GM18907 (cell line): ENCODE measurements around the gene MAP1LC3B2.
A peak's percentile ranks its signal among the peaks of the same experiment; 100 is the strongest.

Experiments
- ATAC-seq: cut with Tn5 transposase; IDR thresholded peaks from one replicate; pipeline ENCODE4 v1.9.1; 2021; ENCODE audit warnings: mild to moderate bottlenecking, moderate library complexity; ENCODE audit not compliant: unreplicated experiment

The MAP1LC3B2 gene

DNA sequence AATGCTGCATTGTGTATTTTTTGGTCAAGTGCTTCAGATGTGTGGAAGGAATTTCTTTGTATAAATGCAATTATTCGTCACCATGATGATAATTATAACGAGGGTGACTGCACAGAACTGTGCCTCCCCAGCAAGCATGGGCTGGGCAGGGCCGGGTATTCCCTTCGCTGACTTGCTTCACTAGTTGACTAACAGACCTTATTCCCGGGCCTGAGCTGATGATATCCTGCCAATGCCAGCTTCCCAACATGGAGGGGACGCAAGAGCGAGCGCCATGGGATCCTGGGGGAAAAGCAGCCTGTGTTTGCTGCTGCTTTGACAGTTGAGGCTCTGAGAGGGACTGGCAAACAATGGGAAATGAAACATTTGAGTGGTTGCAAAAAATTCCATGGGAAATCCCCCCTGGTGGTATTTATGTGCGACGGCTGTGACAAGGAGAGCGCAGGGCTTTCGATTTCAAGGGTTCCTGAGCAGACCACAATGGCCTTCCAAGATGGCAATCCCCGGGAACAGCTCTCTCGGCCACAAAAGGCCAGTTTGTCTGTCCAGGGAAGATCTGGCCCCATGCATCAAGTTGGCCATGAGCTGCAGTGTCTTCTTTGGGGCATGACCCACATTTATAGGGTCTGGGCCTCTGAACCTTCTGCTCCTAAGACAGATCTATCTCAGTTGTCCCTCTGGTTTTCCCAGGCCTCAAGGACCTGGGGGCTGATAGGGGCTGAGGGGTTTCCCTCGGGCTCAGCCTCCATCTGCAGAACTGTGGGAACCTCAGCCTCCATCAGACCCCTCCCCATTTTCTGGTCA is 21.9 kb upstream of the MAP1LC3B2 start:
- ATAC-seq, result peak; percentile 46

DNA sequence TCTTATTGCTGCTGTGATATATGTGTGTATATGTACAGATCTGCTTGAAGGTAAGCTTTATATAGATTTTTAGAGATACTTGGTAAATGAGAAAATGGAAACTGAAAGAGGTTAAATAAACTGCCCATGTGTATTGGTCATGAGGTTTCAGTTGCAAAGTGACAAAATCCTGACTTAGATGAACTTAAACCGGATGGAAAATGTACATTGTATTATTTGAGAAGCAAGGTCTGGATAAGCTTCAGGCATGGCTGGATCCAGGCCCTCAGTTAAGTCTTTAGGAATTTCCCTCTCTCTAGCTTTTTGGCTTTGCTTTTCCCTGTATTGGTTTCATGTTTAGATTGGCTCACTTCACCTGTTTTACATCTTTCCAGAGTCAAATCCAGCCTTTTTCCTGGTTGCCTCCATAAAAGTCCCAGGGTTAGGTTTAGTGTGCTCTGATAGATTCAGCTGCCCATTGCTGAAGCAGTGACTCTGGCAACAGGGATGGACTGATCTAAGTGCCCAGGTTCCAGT is 21.0 kb upstream of the MAP1LC3B2 start:
- ATAC-seq, result peak; percentile 56

DNA sequence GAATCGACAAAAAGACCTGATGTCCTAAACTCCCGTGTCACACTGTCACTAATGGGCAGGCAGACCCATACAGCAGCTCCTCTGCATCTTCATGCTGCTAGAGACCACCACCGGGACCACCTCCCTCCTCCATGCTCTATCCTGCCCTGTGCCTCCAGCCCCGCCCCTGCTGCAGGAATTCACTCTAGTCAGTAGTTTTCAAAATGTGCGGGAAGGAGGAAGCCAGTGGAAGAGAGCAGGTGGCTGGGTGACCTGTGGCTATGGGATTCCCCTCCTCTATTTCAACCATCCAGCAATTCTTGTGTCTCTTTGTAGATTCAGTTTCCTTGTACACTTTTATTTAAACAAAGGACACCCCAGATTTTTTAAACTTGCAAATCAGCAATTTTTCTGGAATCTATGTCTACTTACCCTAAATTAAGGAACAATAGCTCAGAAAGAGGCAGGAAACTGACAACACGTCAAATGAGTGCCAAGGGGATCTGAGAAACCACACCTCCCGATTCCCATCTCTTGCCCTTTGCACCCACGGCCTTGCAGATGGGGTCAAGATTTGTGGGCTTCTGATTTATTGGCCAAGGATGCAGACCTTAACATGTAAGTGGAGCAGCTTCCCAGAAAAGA is 20.4 kb upstream of the MAP1LC3B2 start:
- ATAC-seq, result no peak

DNA sequence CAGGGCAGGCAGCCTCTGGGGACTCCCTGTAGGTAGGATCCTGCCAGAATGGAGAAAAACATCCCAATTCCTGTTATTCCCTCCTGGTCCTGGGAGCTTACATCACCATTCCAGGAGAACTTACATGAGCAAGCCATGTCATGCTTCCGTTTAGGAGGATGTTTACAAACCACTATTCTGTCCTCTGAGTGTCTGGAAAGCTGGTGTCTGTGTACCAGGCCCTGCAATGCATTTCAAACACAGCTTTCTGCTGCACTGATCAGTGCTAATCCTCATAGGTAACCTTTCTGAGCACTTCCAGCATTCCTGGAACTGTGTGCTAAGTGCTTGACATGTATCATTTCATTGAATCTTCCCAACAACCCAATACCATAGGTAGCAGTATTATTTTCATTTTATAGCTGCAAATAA is 19.8 kb upstream of the MAP1LC3B2 start:
- no peak for ATAC-seq

DNA sequence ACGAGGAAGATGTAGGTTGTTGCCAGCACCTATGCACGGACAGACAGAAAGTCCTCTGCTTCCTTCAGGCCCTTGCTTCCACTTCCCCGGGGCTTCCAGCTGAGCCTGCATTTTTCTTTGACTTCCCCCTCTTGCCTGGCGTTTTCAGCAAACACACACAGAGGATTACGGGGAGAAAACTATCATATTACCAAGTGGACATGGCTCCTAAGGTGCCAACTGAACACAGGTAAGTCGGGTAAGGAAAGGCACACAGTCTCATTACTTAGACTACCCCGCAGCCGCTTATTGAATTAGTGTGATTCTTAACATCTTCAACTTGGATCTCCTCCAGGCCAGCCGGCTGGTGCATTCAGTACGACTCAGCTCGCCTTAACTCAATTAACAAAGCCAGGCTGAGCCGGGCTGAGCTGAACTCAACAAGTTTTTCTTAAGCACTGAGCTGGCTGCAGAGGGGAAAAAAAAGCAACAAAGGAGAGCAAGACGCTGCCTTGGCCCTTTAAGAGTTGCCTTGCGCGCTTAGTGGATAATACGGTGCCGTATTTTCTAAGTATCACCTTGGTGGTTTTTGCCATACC is 19.2 kb upstream of the MAP1LC3B2 start:
- ATAC-seq, result no peak

DNA sequence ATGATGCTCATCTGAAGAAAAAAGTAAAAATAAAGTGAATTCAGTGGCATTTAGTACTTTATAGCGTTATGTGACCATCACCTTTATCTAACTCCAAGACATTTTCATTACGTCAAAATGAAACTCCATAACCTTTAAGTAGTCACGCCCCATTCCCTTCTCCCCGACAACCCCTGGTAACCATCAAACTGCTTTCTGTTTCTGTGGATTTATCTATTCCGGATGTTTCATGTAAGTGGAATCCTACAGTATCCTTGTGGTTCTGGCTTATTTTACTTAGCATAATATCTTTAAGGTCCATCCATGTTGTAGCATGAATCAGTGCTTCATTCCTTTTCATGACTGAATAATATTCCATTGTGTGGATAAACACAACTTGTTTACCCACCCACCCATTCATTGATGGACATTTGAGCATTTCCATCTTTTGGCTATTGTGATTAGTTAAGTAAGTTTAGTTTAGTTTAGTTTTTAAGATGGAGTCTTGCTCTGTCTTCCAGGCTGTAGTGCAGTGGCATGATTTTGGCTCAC is 18.5 kb upstream of the MAP1LC3B2 start:
- no peak for ATAC-seq

DNA sequence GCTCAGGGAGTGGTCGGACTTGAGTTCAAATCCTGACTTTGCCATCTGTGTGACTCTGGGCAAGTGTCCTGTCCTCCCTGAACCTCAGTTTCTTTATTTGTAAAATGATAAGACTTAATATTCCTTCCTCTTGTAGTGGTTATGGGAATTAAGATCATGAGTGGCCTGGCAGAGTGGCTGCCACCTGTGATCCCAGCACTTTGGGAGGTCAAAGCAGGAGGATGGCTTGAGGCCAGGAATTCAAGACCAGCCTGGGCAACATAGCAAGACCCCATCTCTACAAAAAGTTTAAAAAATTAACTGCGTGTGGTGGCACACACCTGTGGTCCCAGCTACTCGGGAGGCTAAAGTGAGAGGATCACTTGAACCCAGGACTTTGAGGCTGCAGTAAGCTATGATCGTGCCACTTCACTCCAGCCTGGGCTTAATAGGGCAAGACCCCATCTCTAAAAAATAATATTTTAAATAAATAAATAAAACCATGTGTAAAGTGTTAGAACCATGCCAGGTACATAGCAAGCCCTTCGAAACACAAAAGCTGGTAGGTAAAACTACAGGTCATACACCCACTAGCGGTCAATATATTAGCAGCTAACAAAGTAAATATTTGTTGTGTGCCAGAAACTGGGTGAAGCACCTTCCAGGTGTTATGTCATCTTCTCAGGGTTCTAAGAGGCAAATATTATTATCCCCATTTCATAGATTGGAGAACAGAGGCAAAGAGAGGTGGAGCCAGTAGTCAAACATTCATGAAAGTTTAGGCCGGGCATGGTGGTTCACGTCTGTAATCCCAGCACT is 17.4 kb upstream of the MAP1LC3B2 start:
- ATAC-seq, result no peak

DNA sequence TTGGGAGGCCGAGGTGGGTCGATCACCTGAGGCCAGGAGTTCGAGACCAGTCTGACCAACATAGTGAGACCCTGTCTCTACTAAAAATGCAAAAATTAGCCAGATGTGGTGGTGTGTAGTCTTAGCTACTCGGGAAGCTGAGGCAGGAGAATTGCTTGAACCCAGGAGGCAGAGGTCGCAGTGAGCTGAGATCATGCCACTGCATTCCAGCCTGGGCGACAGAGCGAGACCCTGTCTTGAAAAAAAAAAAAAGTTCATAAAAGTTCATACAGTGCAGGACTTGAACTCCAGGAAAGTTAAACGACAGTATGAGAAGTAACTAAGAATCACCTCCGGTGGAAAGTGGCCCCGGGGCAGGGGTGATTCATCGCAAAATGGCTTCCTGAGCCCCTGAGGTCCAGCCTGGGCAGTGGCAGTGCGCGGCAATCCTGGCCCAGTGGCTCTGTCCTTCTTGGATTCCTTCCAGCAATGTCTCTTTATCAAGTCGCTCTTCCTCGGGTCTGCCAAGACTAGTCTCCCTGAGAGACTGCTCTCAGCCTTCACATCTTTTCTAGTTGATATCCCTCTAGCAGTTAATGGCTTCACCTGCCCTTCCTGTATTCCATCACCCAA is 16.7 kb upstream of the MAP1LC3B2 start:
- no peak for ATAC-seq

DNA sequence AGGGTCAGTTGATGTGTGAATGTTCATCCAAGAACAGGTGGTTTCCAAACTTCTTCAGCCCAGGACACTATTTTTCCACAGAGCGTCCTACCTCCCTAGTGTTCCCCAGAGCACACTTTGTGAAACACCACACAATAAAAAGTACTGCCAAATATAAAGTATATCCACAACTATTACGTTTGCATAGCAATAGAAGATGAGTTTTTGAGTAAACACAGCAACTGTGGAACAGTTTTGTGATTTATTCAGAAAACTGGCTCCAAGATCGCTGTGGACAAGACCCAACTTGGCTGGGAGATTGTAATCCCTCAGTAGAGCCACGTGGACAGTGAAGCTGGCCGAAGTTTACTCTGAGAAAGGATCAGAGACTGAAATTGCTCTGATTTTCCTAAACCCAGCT is 14.5 kb upstream of the MAP1LC3B2 start:
- ATAC-seq, result no peak

DNA sequence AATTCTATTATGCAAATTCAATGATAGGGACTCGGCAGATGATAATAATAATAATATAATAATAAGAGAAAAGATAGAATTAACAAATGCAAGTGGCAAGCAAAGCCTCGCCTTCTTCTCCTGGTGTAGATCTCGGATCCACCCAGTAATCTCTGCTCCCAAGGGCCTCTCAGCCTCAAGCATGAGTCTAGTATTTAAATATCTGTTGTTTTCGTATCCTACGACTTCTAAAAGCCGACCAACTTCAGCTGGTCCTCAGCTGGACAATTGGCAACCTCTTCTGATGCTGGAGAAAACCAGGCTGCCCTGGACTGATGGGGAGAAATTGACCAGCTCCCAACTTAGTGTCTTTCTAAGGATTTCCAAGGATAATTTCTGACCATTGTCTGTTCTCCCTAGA is 14.0 kb upstream of the MAP1LC3B2 start:
- ATAC-seq, result no peak

DNA sequence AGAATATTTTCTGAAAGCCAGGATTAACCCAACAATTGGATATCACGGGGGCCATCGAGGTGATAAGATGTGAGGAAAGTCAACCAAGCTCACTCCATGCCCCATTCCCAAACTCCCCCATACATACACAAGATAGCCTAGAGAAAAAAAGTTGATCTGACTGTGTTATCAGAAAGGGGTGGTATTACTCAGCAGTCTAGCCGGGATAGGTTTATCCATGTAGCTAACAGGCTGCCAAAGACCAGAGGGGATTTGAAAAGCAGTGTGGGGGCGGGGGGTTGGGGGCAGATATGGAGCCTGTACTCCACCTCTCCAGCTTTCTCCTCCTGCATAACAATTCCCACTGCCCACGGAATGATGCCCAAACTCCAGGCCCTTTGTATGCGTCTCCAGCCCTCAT is 13.2 kb upstream of the MAP1LC3B2 start:
- ATAC-seq, result no peak

DNA sequence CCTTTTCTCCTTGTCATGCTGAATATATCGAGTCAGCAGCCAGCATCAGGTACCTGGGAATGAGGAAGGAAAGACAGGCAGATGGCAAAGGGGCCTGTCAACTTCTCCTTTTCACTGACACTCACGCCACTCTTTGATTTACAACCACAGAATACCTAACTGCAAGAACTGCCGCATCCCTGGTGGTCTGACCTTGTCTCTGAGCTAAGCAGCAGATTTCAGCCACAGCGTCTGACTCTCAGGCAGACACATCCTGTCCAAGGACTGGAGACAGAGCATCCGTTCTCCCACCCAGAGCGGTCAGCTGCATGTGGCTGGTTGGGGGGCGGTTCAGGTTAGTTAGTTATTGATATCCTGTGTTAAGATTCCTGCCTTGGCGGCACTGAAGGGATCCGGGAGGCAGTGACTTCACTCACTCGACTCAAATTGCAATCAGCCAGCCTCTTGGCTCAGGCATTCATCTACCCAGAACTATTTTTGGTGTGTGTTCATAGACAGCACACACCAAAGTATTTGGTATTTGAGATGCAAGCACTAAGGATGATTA is 11.2 kb upstream of the MAP1LC3B2 start:
- ATAC-seq, result peak; percentile 95

DNA sequence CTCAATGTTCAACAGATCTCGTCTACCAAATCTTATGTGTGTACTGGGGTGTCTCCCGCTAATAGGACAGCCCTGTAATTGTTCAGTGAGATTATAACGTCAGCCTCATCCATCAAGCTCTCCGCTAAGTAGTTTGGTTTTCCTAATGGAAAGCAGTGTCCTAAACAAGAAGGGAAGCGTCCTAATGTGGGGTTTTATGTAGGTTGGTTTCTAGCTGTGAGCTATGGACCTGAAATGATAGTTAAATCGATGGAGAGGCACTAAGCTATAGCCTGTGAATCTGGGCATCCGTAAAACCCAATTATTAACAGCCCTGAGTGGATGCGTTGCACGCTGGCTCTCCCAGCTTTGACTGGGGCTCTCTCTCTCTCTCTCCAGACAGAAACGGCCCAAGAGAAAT is 9.2 kb upstream of the MAP1LC3B2 start:
- ATAC-seq, result no peak

DNA sequence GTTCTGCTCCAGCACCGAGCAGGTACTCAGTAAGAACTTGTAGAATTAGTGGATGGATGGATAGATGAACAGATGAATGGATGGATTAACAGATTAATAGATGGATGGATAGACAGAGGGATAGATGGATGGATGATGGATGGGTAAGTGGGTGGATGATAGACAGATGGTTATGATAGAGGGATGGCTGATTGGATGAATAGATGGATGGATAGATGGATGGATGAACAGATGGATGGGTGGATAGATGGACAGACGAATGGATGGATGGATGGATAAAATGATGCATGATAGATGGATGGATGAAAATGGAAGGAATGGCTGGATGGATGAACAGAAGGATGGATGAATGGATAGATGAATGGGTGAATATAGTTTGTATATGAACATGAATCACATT is 8.0 kb upstream of the MAP1LC3B2 start:
- ATAC-seq, result no peak

DNA sequence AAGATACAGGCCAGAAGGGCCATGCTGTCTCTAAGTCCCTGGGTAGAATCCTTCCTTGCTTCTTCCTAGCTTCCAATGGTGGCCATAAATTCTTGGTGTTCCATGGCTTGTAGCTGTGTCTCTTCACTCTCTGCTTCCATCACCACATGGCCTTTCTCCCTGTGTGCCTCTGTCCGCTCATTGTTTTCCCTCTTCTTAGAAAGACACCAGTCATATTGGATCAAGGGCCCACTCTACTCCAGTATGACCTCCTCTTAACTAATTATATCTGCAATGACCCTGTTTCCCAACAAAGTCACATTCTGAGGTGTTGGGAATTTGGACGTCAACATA is 7.6 kb upstream of the MAP1LC3B2 start:
- no peak for ATAC-seq

DNA sequence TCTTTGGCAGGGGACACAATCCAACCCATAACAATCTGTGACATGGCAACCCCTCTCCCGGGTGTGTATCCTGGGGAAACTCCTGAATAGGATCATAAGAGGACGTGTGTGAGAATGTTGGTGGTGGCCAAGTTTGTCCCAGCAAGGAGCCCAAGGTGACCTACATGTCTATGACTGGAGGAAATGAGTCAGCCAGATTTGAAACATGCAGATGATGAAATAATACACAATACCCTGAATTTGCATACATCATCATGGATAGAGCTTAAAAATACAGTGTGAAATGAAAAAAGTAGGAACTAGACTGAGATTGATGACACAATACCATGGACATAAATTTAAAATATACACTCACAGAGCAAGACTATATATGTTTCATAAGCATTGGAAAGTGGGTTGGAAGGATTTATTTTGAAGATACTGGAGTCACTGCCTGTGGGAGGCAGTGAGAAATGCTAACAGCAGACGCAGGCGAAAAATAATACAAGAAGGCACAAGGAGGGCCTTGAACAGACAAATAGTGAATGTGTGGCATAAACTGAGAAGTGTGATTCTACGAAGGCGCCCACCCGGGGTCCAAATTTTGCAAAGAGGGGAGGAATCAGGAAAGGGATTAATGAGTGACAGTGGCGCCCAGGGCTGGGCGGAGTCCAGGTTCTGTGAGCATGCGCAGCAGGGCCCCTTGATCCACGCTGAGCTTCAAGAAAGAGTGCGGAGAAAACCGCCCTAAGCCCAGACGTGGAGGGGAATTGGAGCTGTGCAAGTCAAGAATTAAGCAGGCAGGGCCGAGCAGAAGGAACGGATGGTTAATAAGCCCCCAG is 7.0 kb upstream of the MAP1LC3B2 start:
- ATAC-seq, result no peak

DNA sequence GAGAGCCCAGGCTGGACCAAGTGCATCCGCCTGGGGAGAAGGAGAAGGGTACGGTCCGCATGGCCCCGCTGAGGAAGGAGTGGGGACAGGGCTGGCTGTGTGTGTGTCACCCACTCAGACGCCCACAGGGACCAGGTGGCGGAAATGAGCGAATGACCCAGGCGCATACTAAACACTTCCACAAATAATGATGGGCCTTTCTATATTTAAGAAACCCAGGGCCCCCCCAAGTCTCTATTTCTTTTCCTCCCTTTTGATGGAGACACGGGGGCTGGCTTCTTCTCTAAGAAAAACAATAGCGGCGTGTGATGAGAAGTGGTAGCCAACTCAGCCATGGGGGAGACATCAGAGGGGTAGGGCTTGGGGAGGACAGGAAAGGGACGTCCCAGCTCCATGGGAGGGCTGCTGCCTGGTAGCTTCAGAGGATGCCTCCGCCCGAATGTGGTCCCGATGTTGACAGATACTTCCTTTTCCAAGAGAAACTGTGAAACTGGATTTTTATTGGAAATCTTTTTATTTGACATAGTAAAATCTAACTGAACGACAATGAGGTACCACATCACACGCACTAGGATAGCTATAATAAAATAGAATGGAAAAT is 6.3 kb upstream of the MAP1LC3B2 start:
- no peak for ATAC-seq

DNA sequence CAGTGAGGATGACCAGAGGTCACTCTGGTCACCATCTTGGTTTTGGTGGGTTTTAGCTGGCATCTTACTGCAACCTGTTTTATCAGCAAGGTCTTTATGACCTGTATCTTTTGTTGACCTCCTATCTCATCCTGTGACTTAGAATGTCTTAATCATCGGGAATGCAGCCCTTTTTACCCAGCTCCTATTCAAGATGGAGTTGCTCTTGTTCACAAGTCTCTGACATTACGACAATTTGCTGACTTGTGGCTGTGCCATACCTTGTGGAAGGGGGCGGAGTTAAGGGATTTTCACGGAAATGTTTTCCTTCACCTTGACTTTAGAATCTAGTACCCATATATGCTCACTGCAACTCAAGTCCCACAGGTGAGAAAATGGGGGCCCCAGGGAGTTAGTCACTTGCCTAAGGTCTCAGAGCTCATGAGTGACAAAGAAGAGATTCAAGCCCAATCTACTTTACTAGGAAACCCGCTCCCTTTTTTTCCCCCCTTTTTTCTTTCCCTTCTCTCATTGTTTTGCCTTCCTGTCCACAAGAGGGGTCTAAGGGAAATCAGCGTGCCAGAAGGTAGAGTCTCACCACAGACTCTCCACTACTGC is 2.7 kb upstream of the MAP1LC3B2 start:
- no peak for ATAC-seq
